Measurements from ENCODE around the gene IGFL1.

The IGFL1 gene

DNA sequence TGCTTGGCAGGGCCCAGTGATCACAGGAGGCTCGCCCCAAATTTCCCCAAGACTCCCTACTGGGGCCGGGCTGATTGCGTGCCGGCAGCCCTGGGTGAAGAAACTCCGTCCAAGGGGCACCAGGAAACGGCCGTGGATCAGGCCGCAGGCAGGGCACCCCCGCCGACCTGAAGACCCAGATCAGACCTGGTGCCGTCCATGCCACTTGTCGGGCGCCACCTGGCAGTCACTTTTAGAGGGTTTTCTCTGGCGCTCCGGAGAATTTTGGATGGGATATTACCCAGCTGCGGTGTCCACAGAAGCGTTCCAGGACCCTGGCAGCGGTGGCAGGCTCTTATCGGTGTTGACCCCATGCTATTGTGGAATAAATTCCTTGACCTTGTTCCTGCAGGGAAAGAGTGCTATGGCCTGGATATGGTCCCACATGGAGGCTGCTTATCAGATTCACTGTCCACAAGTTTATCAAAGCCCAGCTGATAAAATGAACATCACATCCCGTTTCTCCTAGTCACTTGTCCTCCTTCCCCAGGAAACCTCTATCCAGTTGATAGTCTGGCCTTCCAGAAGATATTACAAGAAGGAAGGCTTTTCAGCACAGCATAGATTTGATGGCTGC lies 43.3 kb upstream of the IGFL1 start:
- H3K9me2 ChIP-seq (replicated peaks; ENCODE audit: low read depth, low read length) = no peaks in the 10 kb centered on the region
- H3F3A ChIP-seq (ENCODE audit: low read depth) = no peaks in the 10 kb centered on the region
- H3K9ac ChIP-seq (ENCODE audit: low read depth, low read length, poor library complexity, severe bottlenecking) = no peak overlapping the region
- no peaks in the 10 kb centered on the region for H3K27me3 ChIP-seq (ENCODE audit: insufficient read depth, low read length, poor library complexity, severe bottlenecking)
- TF ChIP-seq CTCF (conservative IDR thresholded peaks at IDR 0.05; ENCODE audit: low read length) (no peak), EZH2phosphoT487 (IDR thresholded peaks at IDR 0.05; ENCODE audit: borderline replicate concordance) (no peak)
- H3K79me2 ChIP-seq (ENCODE audit: insufficient read depth, low read length) = no peaks in the 10 kb centered on the region
- H3K4me1 ChIP-seq (ENCODE audit: insufficient read depth, low read length, poor library complexity, severe bottlenecking) = no peaks in the 10 kb centered on the region
- no peak overlapping the region for H3K4me2 ChIP-seq (ENCODE audit: low read depth, low read length, poor library complexity, severe bottlenecking)
- no peaks in the 10 kb centered on the region for H3K36me3 ChIP-seq (ENCODE audit: insufficient read depth, low read length)
- H3K4me3 ChIP-seq (ENCODE audit: low read length, poor library complexity, severe bottlenecking) = no peak overlapping the region
- H3K9me3 ChIP-seq (ENCODE audit: insufficient read depth, low read depth, low read length) = no peaks in the 10 kb centered on the region
- no peaks in the 10 kb centered on the region for H4K20me1 ChIP-seq (ENCODE audit: insufficient read depth, low read length, poor library complexity, severe bottlenecking)
- no peak overlapping the region for H2AFZ ChIP-seq (ENCODE audit: low read length)

GRCh38 chr19:46186717-46187101 lies 42.8 kb upstream of the IGFL1 start:
- no peak overlapping the region for H3K4me2 ChIP-seq (ENCODE audit: low read depth, low read length, poor library complexity, severe bottlenecking)
- no peak overlapping the region for H3K9ac ChIP-seq (ENCODE audit: low read depth, low read length, poor library complexity, severe bottlenecking)
- H3K4me3 ChIP-seq (ENCODE audit: low read length, poor library complexity, severe bottlenecking) = no peak overlapping the region
- H4K20me1 ChIP-seq (ENCODE audit: insufficient read depth, low read length, poor library complexity, severe bottlenecking) = no peaks in the 10 kb centered on the region
- no peak for TF ChIP-seq EZH2phosphoT487 (IDR thresholded peaks at IDR 0.05; ENCODE audit: borderline replicate concordance)
- TF ChIP-seq CTCF (conservative IDR thresholded peaks at IDR 0.05; ENCODE audit: low read length) = no peak
- no peaks in the 10 kb centered on the region for H3K79me2 ChIP-seq (ENCODE audit: insufficient read depth, low read length)
- no peaks in the 10 kb centered on the region for H3K27me3 ChIP-seq (ENCODE audit: insufficient read depth, low read length, poor library complexity, severe bottlenecking)
- no peaks in the 10 kb centered on the region for H3K36me3 ChIP-seq (ENCODE audit: insufficient read depth, low read length)
- no peaks in the 10 kb centered on the region for H3K4me1 ChIP-seq (ENCODE audit: insufficient read depth, low read length, poor library complexity, severe bottlenecking)
- H2AFZ ChIP-seq (ENCODE audit: low read length) = no peak overlapping the region
- no peaks in the 10 kb centered on the region for H3K9me3 ChIP-seq (ENCODE audit: insufficient read depth, low read depth, low read length)
- no peaks in the 10 kb centered on the region for H3K9me2 ChIP-seq (replicated peaks; ENCODE audit: low read depth, low read length)
- no peaks in the 10 kb centered on the region for H3F3A ChIP-seq (ENCODE audit: low read depth)

- H3K79me2 ChIP-seq (ENCODE audit: insufficient read depth, low read length) = no peaks in the 10 kb centered on the region
- no peaks in the 10 kb centered on the region for H3F3A ChIP-seq (ENCODE audit: low read depth)
- H3K9me3 ChIP-seq (ENCODE audit: insufficient read depth, low read depth, low read length) = no peaks in the 10 kb centered on the region
- no peak for TF ChIP-seq EZH2phosphoT487 (IDR thresholded peaks at IDR 0.05; ENCODE audit: borderline replicate concordance)
- no peak for TF ChIP-seq CTCF (conservative IDR thresholded peaks at IDR 0.05; ENCODE audit: low read length)
- H3K27me3 ChIP-seq (ENCODE audit: insufficient read depth, low read length, poor library complexity, severe bottlenecking) = no peaks in the 10 kb centered on the region
- H3K4me3 ChIP-seq (ENCODE audit: low read length, poor library complexity, severe bottlenecking) = no peak overlapping the region
- no peak overlapping the region for H3K4me2 ChIP-seq (ENCODE audit: low read depth, low read length, poor library complexity, severe bottlenecking)
- H3K4me1 ChIP-seq (ENCODE audit: insufficient read depth, low read length, poor library complexity, severe bottlenecking) = no peaks in the 10 kb centered on the region
- H3K36me3 ChIP-seq (ENCODE audit: insufficient read depth, low read length) = no peaks in the 10 kb centered on the region
- no peak overlapping the region for H2AFZ ChIP-seq (ENCODE audit: low read length)
- no peaks in the 10 kb centered on the region for H3K9me2 ChIP-seq (replicated peaks; ENCODE audit: low read depth, low read length)
- H3K9ac ChIP-seq (ENCODE audit: low read depth, low read length, poor library complexity, severe bottlenecking) = no peak overlapping the region
- H4K20me1 ChIP-seq (ENCODE audit: insufficient read depth, low read length, poor library complexity, severe bottlenecking) = no peaks in the 10 kb centered on the region
Measured at GRCh38 chr19:46189971-46190888, 39.3 kb upstream of the IGFL1 start.
